GM19043 (cell line): ENCODE results near the gene HOXD11.

Experiments used
- ATAC-seq: cut with Tn5 transposase; IDR thresholded peaks from one replicate; pipeline ENCODE4 v1.9.1; 2021; ENCODE audit warnings: low read depth; ENCODE audit not compliant: unreplicated experiment

HOXD11 gene

DNA sequence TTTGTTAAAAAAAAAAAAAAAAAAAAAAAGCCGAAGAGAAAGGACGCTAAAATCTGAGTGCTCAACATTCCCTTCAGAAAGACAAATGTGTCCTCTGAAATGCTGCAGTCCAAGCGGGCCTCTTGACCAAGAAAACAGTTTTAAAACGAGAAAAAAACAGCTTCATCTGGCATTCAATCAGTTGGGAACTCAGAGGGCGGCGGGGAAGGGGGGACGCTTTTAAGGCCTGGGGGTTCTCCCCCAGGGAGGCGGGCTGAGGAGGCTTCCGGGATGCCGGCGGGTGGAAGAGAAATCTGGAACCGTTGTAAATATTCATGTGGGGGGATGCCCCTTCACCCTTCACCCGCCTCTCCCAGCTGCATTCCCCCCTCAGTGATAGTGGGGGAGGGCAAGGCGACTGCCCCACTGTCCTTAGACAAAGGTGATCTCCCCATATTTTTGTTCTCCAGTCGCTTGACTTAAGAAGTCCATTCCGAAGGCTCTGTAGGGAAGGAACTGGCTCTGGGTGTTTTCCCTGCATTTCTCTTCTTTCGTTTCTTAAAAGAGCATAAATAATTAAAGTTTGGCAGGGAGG, 3.3 kb upstream of the HOXD11 start:
- ATAC-seq = no peak

DNA sequence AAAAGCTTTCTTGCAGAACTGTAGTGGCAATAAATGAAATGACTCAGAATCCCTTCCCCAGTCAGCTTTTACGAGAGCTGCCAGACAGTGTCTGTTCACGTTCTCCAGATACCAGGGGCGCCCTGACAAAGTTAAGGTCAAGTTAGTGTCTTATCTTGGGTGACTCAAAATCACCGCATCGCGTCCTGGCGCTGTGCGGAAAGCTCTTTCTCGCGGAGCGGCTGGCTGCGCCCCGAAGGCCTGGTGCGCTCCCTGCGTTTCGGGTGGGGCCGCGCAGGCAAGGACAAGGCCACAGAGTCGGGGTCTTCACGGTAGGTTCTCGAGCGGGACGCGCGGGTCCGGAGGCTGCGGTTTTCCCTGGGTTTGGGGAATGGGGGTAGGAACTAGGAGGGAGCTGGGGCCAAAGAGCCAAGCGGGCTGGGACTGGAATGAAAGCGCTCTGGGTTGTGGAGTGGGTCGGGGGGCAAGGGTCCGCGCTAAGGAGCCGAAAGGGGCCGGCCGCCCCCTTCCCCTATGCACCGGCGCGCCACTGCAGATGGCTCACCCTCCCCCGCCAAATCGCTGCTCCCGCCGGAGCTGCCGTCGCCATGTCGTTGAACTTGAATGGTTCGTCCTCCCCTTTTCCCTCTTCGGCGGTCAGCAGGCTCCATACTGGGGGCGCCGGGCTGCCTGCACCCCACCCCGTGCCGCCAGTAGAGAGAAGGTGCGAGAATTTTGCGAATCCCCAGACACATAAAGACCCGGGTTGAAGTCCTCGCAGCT, 2.6 kb upstream of the HOXD11 start:
- no peak for ATAC-seq

- ATAC-seq = no peak
Measured at GRCh38 chr2:176105078-176105729, 1.9 kb upstream of the HOXD11 start.

DNA sequence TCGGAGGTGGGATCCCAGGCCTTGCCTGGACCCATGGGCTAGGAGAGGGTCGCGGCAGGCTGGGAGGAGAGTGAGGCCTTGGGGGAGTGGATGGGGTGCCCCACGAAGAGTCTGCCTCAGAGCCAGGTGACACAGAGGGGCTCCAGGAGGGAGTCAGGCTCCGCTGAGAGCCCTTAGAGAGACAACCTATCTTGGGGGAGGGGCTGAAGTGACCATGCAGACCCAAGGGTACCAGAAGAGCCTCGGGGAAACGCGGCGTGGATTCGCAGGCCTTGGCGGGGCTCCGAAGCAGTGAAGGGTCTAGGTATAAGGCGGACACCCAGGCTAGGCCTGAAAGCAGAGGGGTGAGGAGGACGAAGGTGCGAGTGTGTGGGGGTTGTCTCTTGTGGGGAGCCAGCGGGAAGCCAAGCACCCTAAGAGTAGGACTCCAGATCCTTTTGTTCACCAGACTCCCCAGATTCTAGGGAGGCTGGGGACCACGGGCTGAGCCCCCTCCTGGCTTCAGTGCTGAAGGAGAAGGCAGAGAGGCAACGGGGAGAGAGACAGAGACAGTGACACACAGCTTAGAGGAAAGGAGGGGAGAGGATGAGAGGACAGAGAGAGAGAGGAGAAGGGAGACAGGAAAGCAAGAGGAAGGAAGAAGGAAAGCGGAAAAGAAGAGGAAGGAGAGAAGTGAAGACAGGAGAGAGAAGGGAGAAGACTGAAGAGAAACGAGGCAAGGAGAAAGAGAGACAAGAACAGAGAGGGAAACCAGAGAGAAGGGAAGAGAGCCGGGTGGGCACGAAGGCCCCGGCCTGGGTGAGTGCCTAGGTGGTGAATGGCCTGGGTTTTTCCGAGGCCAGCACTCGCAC, 1.1 kb upstream of the HOXD11 start:
- no peak for ATAC-seq

DNA sequence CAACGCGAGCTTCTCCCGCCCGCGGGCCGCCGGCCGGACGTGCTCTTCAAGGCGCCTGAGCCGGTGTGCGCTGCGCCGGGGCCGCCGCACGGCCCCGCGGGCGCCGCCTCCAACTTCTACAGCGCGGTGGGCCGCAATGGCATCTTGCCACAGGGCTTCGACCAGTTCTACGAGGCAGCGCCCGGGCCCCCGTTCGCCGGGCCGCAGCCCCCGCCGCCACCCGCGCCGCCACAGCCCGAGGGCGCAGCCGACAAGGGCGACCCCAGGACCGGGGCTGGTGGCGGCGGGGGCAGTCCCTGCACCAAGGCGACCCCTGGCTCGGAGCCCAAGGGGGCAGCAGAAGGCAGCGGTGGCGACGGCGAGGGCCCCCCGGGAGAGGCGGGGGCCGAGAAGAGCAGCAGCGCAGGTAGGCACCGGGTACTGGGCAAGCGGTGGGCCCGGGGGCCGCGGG, 676 bp downstream of the HOXD11 start:
- no peak for ATAC-seq

- no peak for ATAC-seq
Measured at GRCh38 chr2:176109192-176109901, 2.3 kb downstream of the HOXD11 start.

DNA sequence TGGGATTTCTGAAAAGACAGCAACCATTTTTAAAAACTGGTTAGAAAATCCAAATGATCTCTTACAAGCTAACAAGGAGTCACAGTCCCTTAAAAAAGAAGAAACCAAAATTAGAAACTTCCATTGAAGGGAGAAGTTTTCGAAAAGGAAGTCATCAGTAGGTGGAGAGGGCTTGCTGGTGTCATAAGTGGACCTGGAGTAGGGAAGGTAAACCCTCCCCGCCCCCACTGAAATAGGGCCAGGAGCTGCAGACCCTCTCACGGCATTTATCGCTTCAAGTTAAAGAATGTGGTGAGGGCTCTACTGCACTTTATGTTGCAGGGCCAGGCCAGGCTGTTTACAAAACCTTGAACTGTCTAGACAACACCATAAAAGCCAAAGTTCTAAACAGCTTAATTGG, 2.9 kb downstream of the HOXD11 start:
- no peak for ATAC-seq

DNA sequence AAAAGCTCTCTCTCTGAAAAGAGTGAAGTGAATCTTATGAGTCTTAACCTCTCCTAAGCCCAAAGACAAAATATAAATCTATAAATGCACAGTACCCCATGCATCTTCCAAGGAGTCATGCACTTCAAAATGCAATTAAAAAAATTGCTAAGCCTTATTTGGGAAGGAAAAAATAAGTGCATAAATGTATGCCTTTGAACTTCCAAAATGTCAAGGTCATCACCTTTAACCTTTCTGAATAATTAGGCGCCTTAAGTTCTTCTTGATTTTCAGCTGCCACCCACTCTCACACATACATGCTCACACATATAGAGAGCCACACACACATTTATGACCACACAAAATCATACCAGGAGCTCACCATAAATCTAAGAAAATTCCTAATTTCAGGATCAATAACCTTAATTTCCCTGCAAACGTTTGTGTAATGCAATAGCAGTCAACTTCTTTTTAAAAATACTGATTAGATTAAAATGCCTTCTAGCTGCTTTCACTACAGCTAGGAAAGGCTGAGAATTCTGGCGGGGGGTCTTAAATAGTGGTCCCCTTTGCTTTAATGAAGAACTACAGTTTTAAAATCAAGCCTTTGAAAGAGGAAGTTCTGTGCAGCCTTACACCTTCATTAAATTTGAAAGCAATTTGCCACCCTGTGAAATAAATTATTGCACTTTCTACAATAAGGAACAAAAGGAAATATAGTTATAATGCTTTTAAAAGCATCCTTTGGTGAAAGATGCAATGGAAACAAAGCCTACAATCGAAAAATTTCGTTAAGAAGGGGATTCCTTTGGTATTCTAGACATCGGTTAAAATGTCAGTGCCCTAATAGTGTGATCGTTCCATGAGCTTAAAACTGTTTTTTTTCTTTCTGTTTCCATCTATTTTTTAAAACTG, 3.6 kb downstream of the HOXD11 start:
- no peak for ATAC-seq

DNA sequence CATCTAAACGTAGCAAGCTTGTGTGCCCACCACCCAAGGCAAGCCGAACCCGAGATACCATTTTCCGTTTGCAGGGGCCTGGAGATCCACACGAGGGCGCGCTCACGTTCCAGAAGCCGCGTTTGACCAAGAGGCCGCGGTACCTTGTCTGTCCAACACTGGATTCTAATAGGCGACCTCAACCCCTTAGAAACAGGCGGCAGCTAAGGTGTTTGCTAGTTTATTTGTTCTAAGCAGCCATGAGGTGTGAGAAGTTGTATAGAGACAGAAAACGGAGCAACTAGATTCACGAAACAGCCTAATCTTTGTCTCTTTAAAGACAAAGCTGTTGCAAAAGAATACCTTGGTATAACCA, 4.2 kb downstream of the HOXD11 start:
- ATAC-seq = no peak

GRCh38 chr2:176111846-176112374, 4.8 kb downstream of the HOXD11 start:
- no peak for ATAC-seq

DNA sequence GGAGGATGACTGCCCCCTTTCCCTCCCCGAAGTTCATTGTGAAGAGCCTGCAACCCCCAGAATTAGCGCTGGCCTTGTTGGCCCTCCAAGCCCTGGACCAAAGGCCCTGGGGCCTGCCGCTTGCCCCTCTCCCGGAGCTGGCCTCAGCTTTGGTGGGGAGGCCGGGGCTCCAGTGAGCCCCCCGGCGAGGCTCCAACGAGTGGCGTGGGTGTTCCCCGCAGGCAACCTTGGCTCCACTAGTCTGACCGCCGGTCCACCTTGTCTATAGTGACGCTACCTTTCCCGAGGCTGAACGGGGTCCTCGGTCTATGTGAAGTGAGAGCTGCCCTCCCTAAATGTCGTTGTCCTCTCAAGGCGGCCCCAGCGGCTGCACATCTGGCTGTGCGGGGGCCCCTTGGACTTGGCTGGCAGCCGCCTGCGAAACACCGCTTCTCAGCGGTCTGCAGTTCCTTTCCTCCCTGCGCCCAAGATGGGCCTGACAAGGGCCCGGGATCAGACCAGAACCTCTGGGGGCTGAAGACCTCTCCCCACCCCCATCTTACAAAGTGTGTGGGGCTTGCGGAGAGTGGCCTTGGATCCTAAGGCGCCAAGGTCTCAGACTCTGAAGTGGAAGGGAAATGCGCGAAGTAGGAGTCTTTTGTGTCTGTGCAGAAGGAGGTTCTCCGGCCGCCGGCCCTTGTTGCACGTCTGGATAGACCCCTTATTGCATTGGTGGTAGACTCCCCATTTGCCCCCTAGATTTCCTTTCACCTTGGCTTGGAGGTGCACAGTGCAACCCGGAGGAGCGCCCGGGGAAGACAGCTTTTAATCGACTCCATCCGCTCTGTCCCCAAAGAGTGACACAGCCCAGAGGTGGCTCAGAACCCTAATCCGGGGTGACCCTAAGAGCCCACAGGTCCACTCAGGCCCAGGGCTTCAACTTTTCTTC, 5.6 kb downstream of the HOXD11 start:
- ATAC-seq = no peak

- ATAC-seq = no peak
Measured at GRCh38 chr2:176114120-176114929, 7.2 kb downstream of the HOXD11 start.

GRCh38 chr2:176114930-176115625, 8.0 kb downstream of the HOXD11 start:
- ATAC-seq = no peak

DNA sequence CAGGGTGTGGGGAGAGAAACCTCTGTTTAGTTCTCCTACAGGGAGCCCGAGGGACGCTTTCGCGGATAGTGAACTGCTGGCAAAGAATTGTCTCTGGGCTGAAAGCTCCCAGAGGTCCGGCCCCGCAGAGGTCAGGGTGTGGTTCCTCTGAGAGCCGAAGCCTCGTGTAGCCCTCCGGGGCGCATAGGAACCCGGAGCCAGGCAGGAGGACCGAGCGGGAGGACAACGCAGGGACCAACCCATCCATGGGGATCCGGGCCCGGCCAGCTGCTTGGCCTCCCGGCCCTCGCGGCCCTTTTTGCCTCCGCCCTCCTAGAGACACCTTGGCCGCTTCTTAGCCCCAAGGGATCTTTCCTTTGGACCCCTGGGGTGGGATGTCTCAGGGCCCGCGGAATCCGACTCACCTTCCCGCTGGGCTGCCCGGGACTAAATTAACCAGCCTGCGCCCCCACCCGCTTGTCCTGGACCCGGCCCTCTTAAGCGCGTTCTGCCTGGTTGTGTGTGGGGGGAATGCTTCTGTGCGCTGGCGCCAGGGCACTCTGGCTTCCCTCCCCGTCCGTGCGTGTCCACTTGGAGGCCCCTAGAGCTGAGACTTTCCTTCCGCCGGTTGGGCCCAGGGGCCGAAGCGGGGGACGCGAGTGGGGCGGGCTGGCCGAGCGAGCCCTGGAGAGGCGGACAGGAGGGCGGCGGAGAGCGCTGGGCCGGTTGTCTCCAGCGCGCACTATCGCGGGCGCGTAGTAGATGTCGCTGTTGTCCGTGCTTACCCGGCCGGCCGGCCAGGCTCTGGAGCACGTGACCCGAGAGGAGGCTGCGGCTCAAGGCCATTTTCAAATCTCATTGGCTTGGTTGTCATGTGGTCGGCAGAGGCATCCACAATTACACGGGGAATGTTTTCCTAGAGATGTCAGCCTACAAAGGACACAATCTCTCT, 9.1 kb downstream of the HOXD11 start, which contains the start of gene HOXD10:
Gene HOXD10, plus strand, starts transcription at position 896 of the 931 bp plus-strand sequence. CDS start 56 bp downstream, outside the sequence.
- no peak for ATAC-seq

DNA sequence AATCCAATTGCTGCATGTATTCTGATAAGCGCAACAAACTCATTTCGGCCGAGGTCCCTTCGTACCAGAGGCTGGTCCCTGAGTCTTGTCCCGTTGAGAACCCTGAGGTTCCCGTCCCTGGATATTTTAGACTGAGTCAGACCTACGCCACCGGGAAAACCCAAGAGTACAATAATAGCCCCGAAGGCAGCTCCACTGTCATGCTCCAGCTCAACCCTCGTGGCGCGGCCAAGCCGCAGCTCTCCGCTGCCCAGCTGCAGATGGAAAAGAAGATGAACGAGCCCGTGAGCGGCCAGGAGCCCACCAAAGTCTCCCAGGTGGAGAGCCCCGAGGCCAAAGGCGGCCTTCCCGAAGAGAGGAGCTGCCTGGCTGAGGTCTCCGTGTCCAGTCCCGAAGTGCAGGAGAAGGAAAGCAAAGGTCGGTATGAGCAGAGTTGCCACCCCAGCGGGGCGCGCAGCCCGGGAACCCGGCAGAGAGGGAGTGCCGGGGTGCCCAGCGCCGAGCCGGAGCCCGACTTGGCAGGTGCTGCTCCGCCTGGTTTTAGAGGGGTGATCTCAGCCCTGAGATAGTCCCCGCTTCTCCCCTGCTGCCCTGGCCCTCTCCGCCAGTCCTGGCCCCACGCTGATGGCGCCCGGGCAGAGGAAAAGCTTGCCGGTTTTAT, 10.2 kb downstream of the HOXD11 start:
- ATAC-seq = no peak
